NB4 (cell line): ENCODE measurements around the gene SNCG.
"Not testable (repeated sequence)": the region's sequence is repeated elsewhere in the genome, so short reads cannot be mapped to it uniquely, and the experiment has no call there.

ENCODE experiments used
- MYC ChIP-seq: IDR thresholded peaks from 2 replicates; pipeline ENCODE4 v1.6.1; 2011; ENCODE audit warnings: low read depth, low read length
- POLR2A ChIP-seq: IDR thresholded peaks from 2 replicates; pipeline ENCODE4 v1.6.1; 2011; ENCODE audit warnings: mild to moderate bottlenecking; ENCODE audit not compliant: insufficient read length; ENCODE audit errors: extremely low read depth
- TF ChIP-seq, protein P1 (sequence below): IDR thresholded peaks from one replicate; pipeline ENCODE4 v1.5.1; 2012; ENCODE audit warnings: low read depth, low read length

DNA sequence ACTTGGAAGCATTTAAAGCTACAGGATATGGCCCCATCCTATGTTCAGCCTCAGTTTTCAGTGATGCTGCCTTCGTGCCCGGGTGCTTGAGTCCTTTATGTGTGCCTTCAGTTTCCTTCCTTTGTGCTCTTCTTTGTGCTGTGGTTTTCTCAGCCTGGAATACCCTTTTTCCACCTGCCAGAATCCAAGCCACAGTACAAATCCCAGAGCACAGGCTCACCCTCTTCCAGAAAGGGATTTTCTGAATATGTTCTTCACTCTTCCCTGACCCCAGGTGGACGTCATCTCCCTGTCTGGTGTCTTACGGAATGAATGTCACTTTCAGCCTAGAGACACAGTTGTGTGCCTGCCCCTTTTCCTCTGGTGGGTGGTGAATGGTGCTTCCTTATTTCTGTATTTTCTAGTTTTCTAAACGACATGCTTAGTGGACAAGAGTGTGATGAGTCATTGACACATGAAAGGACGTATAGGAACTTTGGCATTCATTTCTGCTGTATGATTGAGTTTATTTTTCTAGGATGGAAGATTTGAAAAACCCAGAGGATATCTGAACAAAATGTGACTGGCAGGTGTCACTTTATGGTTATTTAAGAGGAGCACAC lies 41.5 kb downstream of the SNCG start:
- TF ChIP-seq, protein P1, sequence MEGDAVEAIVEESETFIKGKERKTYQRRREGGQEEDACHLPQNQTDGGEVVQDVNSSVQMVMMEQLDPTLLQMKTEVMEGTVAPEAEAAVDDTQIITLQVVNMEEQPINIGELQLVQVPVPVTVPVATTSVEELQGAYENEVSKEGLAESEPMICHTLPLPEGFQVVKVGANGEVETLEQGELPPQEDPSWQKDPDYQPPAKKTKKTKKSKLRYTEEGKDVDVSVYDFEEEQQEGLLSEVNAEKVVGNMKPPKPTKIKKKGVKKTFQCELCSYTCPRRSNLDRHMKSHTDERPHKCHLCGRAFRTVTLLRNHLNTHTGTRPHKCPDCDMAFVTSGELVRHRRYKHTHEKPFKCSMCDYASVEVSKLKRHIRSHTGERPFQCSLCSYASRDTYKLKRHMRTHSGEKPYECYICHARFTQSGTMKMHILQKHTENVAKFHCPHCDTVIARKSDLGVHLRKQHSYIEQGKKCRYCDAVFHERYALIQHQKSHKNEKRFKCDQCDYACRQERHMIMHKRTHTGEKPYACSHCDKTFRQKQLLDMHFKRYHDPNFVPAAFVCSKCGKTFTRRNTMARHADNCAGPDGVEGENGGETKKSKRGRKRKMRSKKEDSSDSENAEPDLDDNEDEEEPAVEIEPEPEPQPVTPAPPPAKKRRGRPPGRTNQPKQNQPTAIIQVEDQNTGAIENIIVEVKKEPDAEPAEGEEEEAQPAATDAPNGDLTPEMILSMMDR, result not testable (repeated sequence)
- TF ChIP-seq POLR2A, MYC: not testable (repeated sequence)
